ENCODE data around the gene FAM20B. TPM values are rescaled to one million over a fixed set of nuclear protein-coding genes. Genes with fewer than 3 reads are reported as not detected.

Gene FAM20B
- total RNA-seq, 1 donor, result 41.5 TPM

GRCh38 chr1:179092896-179093461 is 67.3 kb downstream of the FAM20B start:
- no peak for TF ChIP-seq CTCF (IDR thresholded peaks at IDR 0.05; ENCODE audit: insufficient read depth, low read length)
- DNase-seq (ENCODE audit: low read depth), result no peak
- H3K4me3 ChIP-seq (ENCODE audit: low read depth, low read length), result no peak overlapping the region

GRCh38 chr1:179094818-179095217 is 69.1 kb downstream of the FAM20B start:
- TF ChIP-seq CTCF (IDR thresholded peaks at IDR 0.05; ENCODE audit: insufficient read depth, low read length), result no peak
- no peak for DNase-seq (ENCODE audit: low read depth)
- H3K4me3 ChIP-seq (ENCODE audit: low read depth, low read length), result no peak overlapping the region

- DNase-seq (ENCODE audit: low read depth), result no peak
- H3K4me3 ChIP-seq (ENCODE audit: low read depth, low read length), result no peak overlapping the region
- TF ChIP-seq CTCF (IDR thresholded peaks at IDR 0.05; ENCODE audit: insufficient read depth, low read length), result no peak
These were observed 69.7 kb downstream of the FAM20B start for GRCh38 chr1:179095377-179095776.

- no peak overlapping the region for H3K4me3 ChIP-seq (ENCODE audit: low read depth, low read length)
- no peak for DNase-seq (ENCODE audit: low read depth)
- no peak for TF ChIP-seq CTCF (IDR thresholded peaks at IDR 0.05; ENCODE audit: insufficient read depth, low read length)
These were observed 70.2 kb downstream of the FAM20B start for GRCh38 chr1:179095924-179096323.

GRCh38 chr1:179099891-179100290 is 74.2 kb downstream of the FAM20B start:
- no peak overlapping the region for H3K4me3 ChIP-seq (ENCODE audit: low read depth, low read length)
- DNase-seq (ENCODE audit: low read depth), result no peak
- no peak for TF ChIP-seq CTCF (IDR thresholded peaks at IDR 0.05; ENCODE audit: insufficient read depth, low read length)

GRCh38 chr1:179101566-179101965 is 75.9 kb downstream of the FAM20B start:
- DNase-seq (ENCODE audit: low read depth), result no peak
- TF ChIP-seq CTCF (IDR thresholded peaks at IDR 0.05; ENCODE audit: insufficient read depth, low read length), result no peak
- H3K4me3 ChIP-seq (ENCODE audit: low read depth, low read length), result no peak overlapping the region

- no peak overlapping the region for H3K4me3 ChIP-seq (ENCODE audit: low read depth, low read length)
- no peak for TF ChIP-seq CTCF (IDR thresholded peaks at IDR 0.05; ENCODE audit: insufficient read depth, low read length)
- no peak for DNase-seq (ENCODE audit: low read depth)
These were observed 78.3 kb downstream of the FAM20B start for GRCh38 chr1:179103999-179104398.
